Amniotic epithelial cell (primary cell): Measurements from ENCODE around the gene DIP2C.
A peak's percentile ranks its signal among the peaks of the same experiment; 100 is the strongest.

Source experiments
- DNase-seq: peaks from one replicate; pipeline ENCODE4 v3.0.0-alpha.2; 2010; ENCODE audit warnings: low read depth

DIP2C gene

DNA sequence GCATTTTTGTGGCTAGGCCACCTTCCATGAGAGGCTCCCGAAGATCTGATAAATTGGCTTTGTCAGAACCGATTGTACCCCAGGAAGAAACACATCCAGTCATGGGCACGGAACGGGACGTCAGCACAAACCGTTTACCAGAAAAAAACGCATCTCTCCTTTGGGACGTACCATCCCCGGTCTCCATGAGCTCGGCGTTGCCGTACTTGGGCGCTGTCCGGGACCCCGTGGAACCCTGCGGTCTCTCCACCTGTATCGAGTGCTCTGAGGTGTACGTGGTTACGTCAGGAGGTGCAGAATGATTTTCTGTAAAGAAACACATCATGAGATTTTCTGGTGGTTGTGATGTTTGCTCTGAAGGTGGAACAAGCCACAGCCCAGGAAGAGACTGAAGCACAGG, 270.6 kb downstream of the DIP2C start:
- no peak for DNase-seq

DNA sequence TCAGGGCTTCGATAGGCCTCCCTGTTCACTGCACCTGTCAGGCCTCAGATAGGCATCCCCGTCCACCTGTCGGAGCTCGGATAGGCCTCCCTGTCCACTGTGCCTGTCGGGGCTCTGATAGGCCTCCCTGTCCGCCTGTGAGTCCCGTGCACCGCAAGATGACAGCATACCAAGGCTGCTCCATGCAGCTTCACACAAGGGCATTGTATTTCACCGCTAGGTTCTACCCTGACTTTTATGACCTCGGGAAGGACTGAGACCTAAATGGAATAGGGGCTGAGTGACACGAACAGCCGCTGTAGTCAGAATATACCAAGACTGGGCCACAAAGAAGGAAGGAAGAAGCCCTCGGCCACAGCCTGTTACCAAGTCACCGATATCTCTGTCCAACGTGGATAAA, 271.2 kb downstream of the DIP2C start:
- DNase-seq: no peak

DNA sequence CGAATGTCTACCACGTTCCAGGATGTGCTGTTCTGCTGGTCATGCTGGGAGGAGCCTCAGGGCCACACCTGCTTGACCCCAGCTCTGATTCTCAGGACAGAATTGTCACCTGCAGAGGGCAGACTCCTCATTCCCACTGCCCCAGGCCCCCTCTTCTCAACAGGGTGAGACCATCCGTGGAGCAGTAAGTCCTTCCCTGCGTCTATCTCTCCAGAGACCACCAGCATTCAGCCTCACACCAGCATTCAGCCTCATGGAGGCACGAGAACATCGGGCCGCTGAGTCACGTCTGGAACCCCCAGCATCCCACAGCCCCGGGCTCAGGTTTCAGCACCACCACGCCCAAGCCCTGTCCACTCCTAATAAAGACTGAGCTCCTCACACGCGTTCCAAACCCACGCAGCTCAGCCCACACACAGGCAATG, 273.4 kb downstream of the DIP2C start:
- DNase-seq: no peak

DNA sequence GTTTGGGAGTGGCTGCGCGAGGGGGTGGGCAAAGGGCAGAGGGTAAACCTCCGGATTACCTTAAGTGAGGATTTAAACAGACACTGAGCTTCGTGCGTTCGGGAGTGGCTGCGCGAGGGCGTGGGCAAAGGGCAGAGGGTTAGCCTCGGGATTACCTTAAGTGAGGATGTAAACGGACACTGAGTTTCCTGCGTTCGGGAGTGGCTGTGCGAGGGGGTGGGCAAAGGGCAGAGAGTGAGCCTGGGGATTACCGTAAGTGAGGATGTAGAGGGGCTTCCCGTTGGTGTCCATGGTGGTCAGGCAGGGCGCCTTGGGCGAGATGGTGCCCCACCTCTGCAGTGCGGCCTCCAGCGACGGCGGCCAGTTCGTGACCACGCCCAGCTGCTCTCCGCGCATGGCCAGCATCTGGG, 275.8 kb downstream of the DIP2C start:
- DNase-seq: no peak

DNA sequence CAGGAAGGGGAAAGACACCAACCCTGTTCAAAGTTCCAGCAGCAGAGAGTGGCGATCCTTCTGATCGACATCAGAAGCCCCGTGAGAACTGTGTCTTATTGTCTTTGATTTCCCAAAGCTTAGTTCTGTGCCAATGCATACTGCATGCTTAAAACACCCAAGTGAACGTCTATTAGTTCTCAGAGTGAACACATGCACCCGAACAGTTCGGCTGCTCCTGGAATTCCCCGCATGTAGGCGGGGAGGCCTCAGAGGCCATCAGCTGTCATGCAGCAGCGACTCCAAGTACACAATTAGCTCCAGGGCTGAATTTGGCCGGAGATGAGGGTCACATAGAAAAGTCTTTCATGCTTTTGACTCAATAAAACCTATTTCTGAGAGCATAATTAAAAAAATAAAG, 277.4 kb downstream of the DIP2C start:
- no peak for DNase-seq

DNA sequence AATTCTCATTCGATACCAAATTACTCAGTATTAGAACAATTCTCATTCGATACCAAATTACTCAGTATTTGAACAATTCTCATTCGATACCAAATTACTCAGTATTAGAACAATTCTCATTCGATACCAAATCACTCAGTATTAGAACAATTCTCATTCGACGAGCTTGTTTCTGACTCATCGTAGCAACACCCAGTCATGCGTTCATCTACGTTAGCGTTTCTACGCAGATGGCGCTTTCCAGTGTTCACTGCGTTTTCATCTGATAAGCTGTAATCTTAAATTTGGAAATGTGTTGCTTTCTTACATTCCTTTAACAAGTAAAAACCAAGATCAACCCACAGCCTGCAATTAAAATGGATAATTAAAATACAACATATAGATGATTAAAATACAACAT, 277.9 kb downstream of the DIP2C start:
- DNase-seq: no peak

DNA sequence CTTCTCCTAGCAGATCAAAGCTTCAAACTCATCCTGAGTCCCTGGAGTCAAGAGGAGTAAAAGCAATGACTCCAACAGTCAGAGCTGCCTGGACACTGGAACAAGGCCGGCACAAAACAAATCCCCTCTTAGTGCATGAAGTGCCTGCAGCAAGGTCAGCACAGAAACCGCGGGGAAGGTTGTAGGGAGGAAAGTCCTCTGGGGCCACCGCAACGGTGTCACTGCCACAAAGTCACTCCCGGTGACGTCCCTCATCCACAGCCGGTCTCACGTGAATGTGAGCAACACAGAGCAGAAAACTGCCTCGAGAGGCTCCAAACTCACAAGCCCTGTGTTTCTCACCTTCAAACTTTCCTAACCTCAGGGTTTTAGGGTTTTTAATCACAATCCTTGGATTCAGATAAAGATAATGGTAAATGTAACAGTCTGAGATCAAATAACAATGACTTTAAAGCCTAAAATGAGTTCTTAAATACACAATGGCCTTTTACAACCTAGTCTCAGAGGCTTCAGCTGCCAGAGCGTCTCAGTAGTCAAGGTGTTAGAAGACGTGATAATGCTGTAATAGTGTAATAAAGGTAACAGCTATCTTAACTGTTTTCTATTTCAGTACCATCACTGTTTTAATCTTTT, 279.9 kb downstream of the DIP2C start:
- no peak for DNase-seq

DNA sequence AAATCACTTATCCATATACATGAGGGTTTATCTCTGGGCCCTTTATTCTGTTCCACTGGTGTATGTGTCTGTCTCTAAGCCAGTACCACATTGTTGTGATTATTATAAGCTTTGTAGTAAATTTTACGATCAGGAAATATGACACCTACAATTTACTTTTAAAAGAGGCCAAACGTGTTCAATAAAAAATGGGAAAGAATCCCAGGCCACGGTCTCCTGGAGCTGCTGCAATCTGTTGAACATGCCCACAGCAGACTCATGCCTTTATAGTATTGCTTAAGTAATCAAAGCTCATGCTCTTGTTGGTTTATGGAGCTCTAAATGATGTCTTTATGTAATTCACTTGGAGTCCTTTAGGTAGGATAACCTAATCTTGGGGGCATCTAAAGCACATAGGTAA, 281.2 kb downstream of the DIP2C start:
- no peak for DNase-seq

DNA sequence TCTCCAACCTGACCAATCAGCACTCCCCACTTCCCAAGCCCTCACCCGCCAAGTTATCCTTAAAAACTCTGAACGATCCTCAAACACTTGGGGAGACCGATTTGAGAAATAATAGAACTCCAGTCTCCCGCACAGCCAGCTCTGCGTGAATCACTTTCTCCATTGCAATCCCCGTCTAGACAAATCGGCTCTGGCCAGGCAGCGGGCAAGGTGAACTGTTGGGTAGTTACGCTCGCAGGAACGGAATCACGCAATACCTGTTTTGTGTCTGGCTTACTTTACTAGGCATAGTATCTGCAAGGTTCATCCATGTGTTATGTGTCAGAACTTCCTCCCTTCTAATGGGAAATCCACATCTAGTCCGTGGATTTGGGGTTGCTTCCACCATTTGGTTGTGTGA, 282.5 kb downstream of the DIP2C start:
- DNase-seq: no peak

DNA sequence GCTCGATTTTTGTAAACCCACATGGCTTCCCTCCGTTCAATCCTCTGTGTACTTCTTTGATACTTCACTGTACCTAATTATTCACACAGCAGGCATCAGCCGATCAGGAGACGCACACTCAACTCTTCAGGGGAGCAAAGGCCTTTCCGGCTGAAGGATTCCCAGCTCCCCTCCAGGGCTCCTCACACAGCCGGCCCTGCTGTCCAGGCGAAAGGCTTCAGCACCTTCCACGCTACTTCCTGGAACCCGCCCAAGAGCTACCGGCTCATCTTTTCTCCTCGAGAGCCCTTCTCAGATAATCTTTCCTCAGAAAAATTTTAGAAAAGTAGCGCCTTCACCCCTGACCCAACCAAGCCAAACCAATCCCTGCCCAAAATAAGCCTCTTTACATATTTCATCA, 283.8 kb downstream of the DIP2C start:
- no peak for DNase-seq

DNA sequence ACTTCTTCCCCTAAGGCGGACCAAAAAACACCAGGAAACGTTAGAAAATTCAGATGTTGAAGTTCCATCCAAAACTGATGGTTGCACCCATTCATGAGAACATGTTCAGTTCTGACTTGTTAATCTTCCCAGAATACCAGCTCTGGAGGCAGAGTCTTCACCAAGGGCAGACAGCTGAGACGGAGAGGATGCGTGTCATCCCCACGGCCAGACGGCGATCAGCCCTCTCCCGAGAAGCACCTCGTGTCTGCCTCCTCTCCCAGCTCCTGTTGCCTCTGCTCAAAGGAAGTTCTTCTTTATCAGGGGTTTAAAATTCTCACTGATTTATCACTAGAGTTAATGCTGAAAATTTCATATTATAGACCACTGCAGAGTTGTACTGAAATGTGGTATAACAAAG, 284.5 kb downstream of the DIP2C start:
- DNase-seq: peak; percentile 67

DNA sequence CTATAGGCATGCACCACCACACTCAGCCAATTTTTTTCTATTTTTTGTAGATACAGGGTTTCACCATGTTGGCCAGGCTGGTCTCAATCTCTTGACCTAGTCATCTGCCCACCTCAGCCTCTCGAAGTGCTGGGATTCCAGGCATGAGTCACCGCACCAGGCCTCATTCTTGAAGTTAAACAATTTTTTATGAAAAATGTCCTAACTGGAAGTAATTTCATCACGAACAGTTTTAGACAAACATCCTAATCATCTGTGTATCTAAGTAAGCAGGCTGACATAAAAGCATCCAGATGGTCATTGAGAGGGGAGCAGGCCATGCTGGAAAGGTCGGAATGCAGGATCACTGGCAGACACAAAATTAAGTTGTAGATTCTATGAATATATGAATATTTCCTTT, 285.1 kb downstream of the DIP2C start:
- DNase-seq: peak; percentile 97

DNA sequence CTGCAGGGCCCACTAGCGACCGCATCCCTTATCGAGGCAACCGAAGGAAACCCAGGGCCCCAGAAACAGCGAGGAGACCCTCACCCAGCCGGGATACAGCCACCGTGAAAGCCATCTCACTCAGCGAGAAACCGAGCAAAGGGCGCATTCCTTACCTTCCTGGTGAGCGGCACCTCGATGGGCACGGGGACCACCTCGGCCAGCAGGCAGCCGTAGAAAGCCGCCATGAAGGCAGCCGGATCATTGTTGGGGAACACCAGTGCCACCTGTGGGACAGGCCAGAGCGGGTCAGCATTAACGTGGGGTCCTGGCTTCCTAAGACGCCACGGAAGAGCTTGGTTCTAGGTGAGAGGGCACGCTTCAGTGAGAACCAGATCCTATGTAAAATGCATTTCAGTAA, 290.5 kb downstream of the DIP2C start:
- DNase-seq: no peak

DNA sequence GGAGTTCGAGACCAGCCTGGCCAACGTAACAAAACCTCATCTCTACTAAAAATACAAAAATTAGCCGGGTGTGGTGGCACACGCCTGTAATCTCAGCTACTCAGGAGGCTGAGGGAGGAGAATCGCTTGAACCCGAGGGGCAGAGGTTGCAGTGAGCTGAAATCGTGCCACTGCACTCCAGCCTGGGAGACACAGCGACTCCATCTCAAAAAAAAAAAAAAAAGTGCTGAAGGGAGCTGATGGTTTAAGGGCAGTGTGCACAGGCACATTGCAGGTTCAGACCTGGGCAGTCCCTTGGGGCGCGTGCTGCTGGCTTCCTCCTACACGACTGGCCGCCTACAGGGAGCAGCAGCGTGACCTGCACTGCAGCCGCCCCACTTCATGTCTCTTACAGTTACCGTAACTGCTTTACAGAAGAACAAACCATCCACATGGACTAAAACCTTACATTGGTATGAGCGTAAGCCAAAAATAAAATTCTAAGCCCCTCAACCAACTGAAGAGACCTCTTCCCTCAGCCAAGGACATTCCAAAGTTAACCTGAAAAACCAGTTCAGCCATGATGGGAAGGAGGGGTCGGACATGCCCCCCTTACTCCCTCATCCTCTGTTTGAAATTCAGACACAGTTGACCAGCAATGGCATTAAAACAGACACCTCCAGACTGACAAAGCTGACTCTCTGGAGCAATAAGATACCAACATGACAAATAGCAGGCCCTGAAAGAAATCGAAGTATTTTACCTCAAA, 292.0 kb downstream of the DIP2C start:
- DNase-seq: no peak

DNA sequence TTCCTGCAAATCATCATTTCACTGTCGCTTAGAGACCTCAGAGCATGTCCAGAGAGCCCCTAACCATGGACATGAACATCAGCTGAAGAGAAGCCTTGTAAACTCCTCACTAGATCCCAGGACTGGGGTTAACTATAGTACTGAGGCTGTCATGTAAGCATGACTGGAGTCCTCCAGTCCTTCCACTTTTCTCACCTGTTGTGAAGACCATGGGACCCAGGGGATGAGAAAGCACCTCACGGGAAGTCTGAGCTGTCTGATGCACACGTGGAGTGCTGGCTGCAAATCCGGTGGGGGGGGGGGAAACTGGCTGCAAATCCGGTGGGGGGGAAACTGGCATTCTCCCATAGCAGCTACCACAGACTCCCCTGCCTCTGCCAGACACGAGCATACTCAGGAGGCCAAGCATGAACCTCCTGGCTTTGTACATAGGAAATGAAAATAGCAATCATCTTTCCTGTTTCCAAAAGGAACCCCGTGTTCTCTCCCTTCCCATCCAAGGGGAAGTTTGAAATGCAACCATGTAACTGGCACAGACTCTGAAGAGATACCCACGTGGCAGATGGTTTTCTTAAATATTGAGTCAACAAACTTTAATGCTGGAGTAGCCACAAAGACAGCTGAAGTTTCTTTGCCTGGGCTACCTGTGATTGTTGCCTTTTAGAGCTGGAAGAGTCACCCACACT, 292.8 kb downstream of the DIP2C start:
- DNase-seq: no peak

DNA sequence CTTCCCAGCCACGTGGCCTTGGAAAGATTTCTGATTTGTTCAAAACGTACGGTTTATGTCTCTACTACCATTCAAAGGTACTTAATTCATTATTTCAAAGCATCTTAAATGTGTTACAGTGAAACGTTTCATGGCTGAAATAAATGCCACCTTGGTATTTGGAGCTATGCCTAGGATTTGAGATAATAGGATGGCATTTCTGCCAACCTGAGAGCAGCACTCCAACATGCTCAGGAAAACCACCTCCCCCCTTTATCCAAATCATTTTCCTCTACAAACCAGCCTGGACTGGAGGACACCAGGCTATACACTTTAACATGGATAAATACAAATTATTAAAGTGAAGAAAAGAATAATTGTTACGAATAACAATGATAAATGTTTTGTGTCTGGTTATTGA, 293.4 kb downstream of the DIP2C start:
- no peak for DNase-seq

DNA sequence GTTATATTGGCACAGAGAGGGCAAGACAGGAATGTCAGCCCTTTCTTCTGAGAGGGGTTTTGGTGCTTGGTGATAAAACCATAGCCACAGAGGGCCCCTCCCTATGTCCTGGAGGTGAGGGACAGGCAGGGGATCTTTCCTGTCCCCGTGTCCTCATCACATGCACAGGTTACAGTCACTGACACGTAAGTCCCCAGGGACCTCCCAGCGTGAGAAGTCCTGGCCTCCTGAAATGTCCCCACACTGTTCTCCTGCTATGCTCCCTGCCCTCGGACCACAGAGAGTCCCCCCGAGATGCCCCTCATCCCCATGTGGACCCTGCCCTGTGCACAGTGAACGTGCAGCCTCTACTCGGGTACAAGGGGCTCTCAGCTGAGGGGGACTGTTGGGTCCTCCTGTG, 293.8 kb downstream of the DIP2C start:
- DNase-seq: no peak

DNA sequence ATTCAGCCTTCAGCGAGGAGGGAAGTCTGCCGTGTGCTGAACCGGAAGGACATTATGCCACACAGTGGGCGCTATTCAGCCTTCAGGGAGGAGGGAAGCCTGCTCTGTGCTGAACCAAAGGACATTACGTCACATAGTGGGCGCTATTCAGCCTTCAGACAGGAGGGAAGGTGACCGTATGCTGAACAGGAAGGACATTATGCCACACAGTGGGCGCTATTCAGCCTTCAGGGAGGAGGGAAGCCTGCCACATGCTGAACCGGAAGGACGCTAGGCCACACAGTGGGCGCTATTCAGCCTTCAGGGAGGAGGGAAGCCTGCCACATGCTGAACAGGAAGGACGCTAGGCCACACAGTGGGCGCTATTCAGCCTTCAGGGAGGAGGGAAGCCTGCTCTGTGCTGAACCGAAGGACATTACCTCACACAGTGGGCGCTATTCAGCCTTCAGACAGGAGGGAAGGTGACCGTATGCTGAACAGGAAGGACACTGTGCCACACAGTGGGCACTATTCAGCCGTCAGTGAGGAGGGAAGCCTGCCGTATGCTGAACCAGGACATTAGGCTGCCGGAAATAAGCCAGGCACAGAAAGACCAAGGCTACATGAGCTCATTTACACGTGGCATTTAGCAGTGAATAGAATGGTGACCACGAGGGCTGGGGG, 294.9 kb downstream of the DIP2C start:
- peak; percentile 23 for DNase-seq

DNA sequence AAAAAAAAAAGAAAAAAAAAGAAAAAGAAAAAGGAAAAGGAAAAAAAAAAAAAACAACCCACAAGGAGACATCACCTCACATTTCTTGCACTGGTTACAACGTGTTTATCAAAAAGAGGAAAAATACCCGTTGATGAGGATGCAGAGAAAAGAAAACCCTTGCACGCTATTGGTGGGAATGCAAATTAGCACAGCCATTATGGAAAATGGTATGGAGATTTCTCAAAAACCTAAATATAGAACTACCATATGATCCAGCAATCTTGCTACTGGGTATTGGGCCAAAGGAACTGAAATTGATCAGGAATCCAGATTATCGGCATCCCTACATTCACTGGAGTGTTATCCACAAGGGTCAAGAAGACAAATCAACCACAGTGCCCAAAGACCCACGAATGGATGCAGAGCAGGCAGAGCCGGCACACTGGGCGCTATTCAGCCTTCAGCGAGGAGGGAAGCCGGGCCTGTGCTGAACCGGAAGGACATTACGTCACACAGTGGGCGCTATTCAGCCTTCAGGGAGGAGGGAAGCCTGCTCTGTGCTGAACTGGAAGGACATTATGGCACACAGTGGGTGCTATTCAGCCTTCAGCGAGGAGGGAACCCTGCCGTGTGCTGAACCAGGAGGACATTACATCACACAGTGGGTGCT, 295.6 kb downstream of the DIP2C start:
- DNase-seq: no peak

DNA sequence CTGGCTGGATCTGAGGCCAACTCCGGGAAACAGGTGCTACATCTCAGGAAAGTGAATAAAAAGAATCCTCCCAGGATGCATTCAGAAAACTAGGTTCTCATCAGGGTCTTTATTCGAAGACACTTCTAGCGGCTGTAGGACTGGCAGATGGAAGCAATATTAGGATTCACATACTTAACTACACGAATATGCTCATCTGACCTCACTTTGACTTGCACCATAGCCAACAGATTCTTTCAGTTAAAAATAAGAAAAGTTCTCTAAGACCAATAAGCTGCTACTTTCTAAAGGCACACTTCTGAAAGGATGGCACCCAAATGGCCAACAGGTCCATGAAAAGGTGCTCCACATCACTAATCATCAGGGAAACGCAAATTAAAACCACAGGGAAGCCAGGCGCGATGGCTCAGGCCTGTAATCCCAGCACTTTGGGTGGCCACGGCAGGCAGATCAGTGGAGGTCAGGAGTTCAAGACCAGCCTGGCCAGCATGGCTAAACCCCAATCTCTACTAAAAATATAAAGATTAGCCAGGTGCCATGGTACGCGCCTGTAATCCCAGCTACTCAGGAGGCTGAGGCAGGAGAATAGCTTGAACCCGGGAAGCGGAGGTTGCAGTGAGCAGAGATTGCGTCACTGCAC, 296.2 kb downstream of the DIP2C start:
- no peak for DNase-seq

DNA sequence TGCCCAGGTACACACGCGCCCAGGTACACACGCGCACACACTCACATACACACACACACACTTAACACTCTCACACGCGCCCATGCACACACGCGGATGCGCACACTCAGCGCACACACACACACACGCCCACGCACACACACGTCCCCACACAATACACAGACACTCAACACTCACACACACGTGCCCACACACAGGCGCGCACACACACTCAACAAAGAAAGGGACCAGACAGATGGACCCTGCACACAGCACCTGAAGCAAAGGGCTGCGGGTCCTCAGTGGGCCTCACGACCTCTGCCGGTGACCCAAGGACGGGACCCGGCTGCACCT, 296.8 kb downstream of the DIP2C start:
- DNase-seq: no peak
